Muscle of back (tissue), 13 donors: ENCODE measurements around the gene MBD6. TPM values are rescaled to one million over a fixed set of nuclear protein-coding genes. Genes with fewer than 3 reads are reported as not detected.

ENCODE experiments used
- DNase-seq, 3 donors: peaks; one replicate each; pipeline versions ENCODE4 v3.0.0 to v3.0.0-alpha.2; 2013
- long read RNA-seq, 9 donors: transcript quantifications; one replicate each; lab custom pipeline, GENCODE V29; 2026
- polyA plus RNA-seq, 10 donors: library from polyadenylated mRNA; unstranded; fragments of 120-200 nt; gene quantifications; one replicate each; pipeline ENCODE4 v1.2.1, GENCODE V29; 2013; ENCODE audit not compliant: insufficient read length in 10 of 10

Gene MBD6
- 10 to 100 TPM; 29.4 to 50.0 (median 36.5) TPM for polyA plus RNA-seq
- long read RNA-seq, donor 1, partial matches to known transcripts = 44 of 75 reads
- long read RNA-seq, donor 1, other reads (novel, unspliced or antisense) = 31 of 75 reads
- long read RNA-seq, donor 2, partial matches to known transcripts = 7 of 7 reads
- long read RNA-seq, donor 2, other reads (novel, unspliced or antisense) = 0 of 7 reads
- long read RNA-seq, donor 3 = 0 reads
- long read RNA-seq, donor 4, partial matches to known transcripts = 5 of 5 reads
- long read RNA-seq, donor 4, other reads (novel, unspliced or antisense) = 0 of 5 reads
- long read RNA-seq, donor 5, partial matches to known transcripts = 42 of 43 reads
- long read RNA-seq, donor 5, other reads (novel, unspliced or antisense) = 0 of 43 reads
- long read RNA-seq, donor 6, partial matches to known transcripts = 14 of 14 reads
- long read RNA-seq, donor 6, other reads (novel, unspliced or antisense) = 0 of 14 reads
- long read RNA-seq, donor 7, partial matches to known transcripts = 42 of 65 reads
- long read RNA-seq, donor 7, other reads (novel, unspliced or antisense) = 23 of 65 reads
- long read RNA-seq, donor 8, full-length matches to known transcripts = 1 of 38 reads
- long read RNA-seq, donor 8, partial matches to known transcripts = 11 of 38 reads
- long read RNA-seq, donor 8, other reads (novel, unspliced or antisense) = 26 of 38 reads
- long read RNA-seq, donor 9, partial matches to known transcripts = 5 of 5 reads
- long read RNA-seq, donor 9, other reads (novel, unspliced or antisense) = 0 of 5 reads

GRCh38 chr12:57522011-57522886, at the start of gene MBD6:
Gene MBD6, plus strand, starts transcription at chr12:57522824. Its CDS starts 1,480 bp downstream, at chr12:57524304.
- DNase-seq = peak; percentile 89 to 94 (median 92)

- DNase-seq = no peak
Observed at GRCh38 chr12:57473392-57473791, 49.2 kb upstream of the MBD6 start.

GRCh38 chr12:57473886-57474285, 48.7 kb upstream of the MBD6 start:
- DNase-seq = no peak

GRCh38 chr12:57474430-57474829, 48.2 kb upstream of the MBD6 start:
- DNase-seq = no peak

GRCh38 chr12:57474862-57475261, 47.8 kb upstream of the MBD6 start:
- no peak for DNase-seq

GRCh38 chr12:57475271-57476161, 47.1 kb upstream of the MBD6 start:
- DNase-seq = peak in 1 of 3 donors; percentile 65

GRCh38 chr12:57476162-57476992, 46.2 kb upstream of the MBD6 start:
- no peak for DNase-seq

- no peak for DNase-seq
Observed at GRCh38 chr12:57476993-57477709, 45.5 kb upstream of the MBD6 start.

- DNase-seq = no peak
Observed at GRCh38 chr12:57477710-57478681, 44.6 kb upstream of the MBD6 start.

- DNase-seq = no peak
Observed at GRCh38 chr12:57479043-57479375, 43.6 kb upstream of the MBD6 start.

GRCh38 chr12:57479376-57480115, 43.1 kb upstream of the MBD6 start, which contains the start of gene ARHGAP9:
Gene ARHGAP9, minus strand, starts transcription at chr12:57479866. Its CDS starts 460 bp downstream, at chr12:57479406.
- DNase-seq = no peak

GRCh38 chr12:57481671-57482070, 41.0 kb upstream of the MBD6 start:
- no peak for DNase-seq

- DNase-seq = peak in 1 of 3 donors; percentile 45
Observed at GRCh38 chr12:57483466-57483865, 39.2 kb upstream of the MBD6 start.

GRCh38 chr12:57485695-57486094, 36.9 kb upstream of the MBD6 start:
- no peak for DNase-seq

GRCh38 chr12:57487055-57487596, 35.5 kb upstream of the MBD6 start:
- DNase-seq = no peak

GRCh38 chr12:57487597-57488401, 34.8 kb upstream of the MBD6 start, which contains the start of gene MARS1:
Gene MARS1, plus strand, starts transcription at chr12:57488068. Its CDS starts 23 bp downstream, at chr12:57488091.
- peak; percentile 98 to 99 (median 98) for DNase-seq
